Mucosa of descending colon (tissue), 3 donors: ENCODE data around the gene LIMS2. TPM values are rescaled to one million over a fixed set of nuclear protein-coding genes. Genes with fewer than 3 reads are reported as not detected.

Source experiments
- ATAC-seq: fragments of 200-7000 bp; cut with Tn5 transposase; one replicate; pipeline ENCODE4 v1.9.1; 2020; ENCODE audit warnings: mild to moderate bottlenecking, moderate library complexity
- DNase-seq, 3 donors: peaks; one replicate each; pipeline ENCODE4 v3.0.0-alpha.2; 2020
- H3K36me3 ChIP-seq: fragments of 200-600 bp; one replicate; pipeline ENCODE4 v1.8.0; 2021; ENCODE audit warnings: low read depth, mild to moderate bottlenecking
- H3K4me1 ChIP-seq: fragments of 200-600 bp; one replicate; pipeline ENCODE4 v1.8.0; 2021; ENCODE audit warnings: low read depth, mild to moderate bottlenecking
- H3K4me3 ChIP-seq: fragments of 200-600 bp; one replicate; pipeline ENCODE4 v1.8.0; 2021; ENCODE audit warnings: mild to moderate bottlenecking
- H3K9me3 ChIP-seq: fragments of 200-600 bp; one replicate; pipeline ENCODE4 v1.8.0; 2021; ENCODE audit warnings: mild to moderate bottlenecking
- CTCF ChIP-seq: fragments of 200-600 bp; IDR thresholded peaks from one replicate; pipeline ENCODE4 v1.8.0; 2022; ENCODE audit warnings: antibody characterized with exemption, mild to moderate bottlenecking
- intact Hi-C, 2 donors: fragments of 100-400 bp; cut with DNase I in 1 of 2; cut with micrococcal nuclease in 1 of 2; formaldehyde crosslinking; loops; one replicate each; pipeline versions ENCODE4 v1.11.0 to v1.11.1; 2022; cut with DNase I, micrococcal nuclease
- total RNA-seq, 3 donors: library from RNA; stranded (reverse); fragmentation: NEBNext Ultra II Directional in 2 of 3; extraction: Animal tissue kit (Norgen Biotek cat#: 25700) in 2 of 3; gene quantifications; one replicate each; pipeline versions ENCODE4 v1.2.1 to v1.2.4, GENCODE V29; 2021 to 2023
- donor health status: DM: no; HTN: no; CAD: no; lungs with moderate emphysema.
- donor health status: DM: no; HTN: no; CAD: no.
- donor health status: DM: no; HTN: yes; CAD: no.

LIMS2 gene
- total RNA-seq, 3 donors from 2014 or later, result 12.5 to 478 (median 29.9) TPM

- ATAC-seq (peak; percentile 2), DNase-seq (no peak)
- Histone ChIP-seq H3K4me1 (peaks cover 2% of the 10 kb centered on the region), H3K36me3 (no peaks in the 10 kb centered on the region), H3K4me3 (no peak overlapping the region), H3K9me3 (no peaks in the 10 kb centered on the region)
- intact Hi-C loops, result no loop called here
- no peak for TF ChIP-seq CTCF
Measured at GRCh38 chr2:127630096-127630863, 45.0 kb downstream of the LIMS2 start.

GRCh38 chr2:127629637-127630036, 45.7 kb downstream of the LIMS2 start:
- no peak overlapping the region for H3K4me3 ChIP-seq
- intact Hi-C loops, result no loop called here
- no peaks in the 10 kb centered on the region for H3K9me3 ChIP-seq
- no peak for TF ChIP-seq CTCF
- peaks cover 2% of the 10 kb centered on the region for H3K4me1 ChIP-seq
- H3K36me3 ChIP-seq, result no peaks in the 10 kb centered on the region
- peak in 1 of 3 donors; percentile 50 for DNase-seq
- no peak for ATAC-seq

- intact Hi-C loops, result no loop called here
- H3K9me3 ChIP-seq, result no peaks in the 10 kb centered on the region
- H3K4me1 ChIP-seq, result peaks cover under 1% of the 10 kb centered on the region
- no peak for TF ChIP-seq CTCF
- H3K4me3 ChIP-seq, result no peak overlapping the region
- H3K36me3 ChIP-seq, result no peaks in the 10 kb centered on the region
- DNase-seq (peak in 1 of 3 donors; percentile 32), ATAC-seq (no peak)
Measured at GRCh38 chr2:127628767-127629614, 46.3 kb downstream of the LIMS2 start.

GRCh38 chr2:127627740-127628571, 47.4 kb downstream of the LIMS2 start:
- TF ChIP-seq CTCF, result no peak
- no peaks in the 10 kb centered on the region for H3K4me1 ChIP-seq
- DNase-seq, result peak in 2 of 3 donors; percentile 24 to 30
- no peak overlapping the region for H3K4me3 ChIP-seq
- H3K36me3 ChIP-seq, result no peaks in the 10 kb centered on the region
- no peak for ATAC-seq
- no peaks in the 10 kb centered on the region for H3K9me3 ChIP-seq
- intact Hi-C loops, result no loop called here

GRCh38 chr2:127626917-127627739, 48.2 kb downstream of the LIMS2 start:
- intact Hi-C loops, result no loop called here
- H3K36me3 ChIP-seq, result no peaks in the 10 kb centered on the region
- DNase-seq, result peak in 1 of 3 donors; percentile 36
- H3K4me1 ChIP-seq, result no peaks in the 10 kb centered on the region
- no peak for ATAC-seq
- no peak overlapping the region for H3K4me3 ChIP-seq
- H3K9me3 ChIP-seq, result no peaks in the 10 kb centered on the region
- TF ChIP-seq CTCF, result no peak
